HuH-7 (cell line): Measurements from ENCODE around the gene EDIL3.
"Not testable (repeated sequence)": the region's sequence is repeated elsewhere in the genome, so short reads cannot be mapped to it uniquely, and the experiment has no call there.

Source experiments
- DNase-seq: peaks from one replicate; pipeline ENCODE4 v3.0.0; 2011; ENCODE audit warnings: low spot score

Gene EDIL3

GRCh38 chr5:84299959-84300358 lies 84.7 kb downstream of the EDIL3 start:
- no peak for DNase-seq

- no peak for DNase-seq
Observed at GRCh38 chr5:84298628-84299027, 86.1 kb downstream of the EDIL3 start.

GRCh38 chr5:84297641-84298040 lies 87.0 kb downstream of the EDIL3 start:
- DNase-seq = not testable (repeated sequence)

GRCh38 chr5:84292788-84293653 lies 91.7 kb downstream of the EDIL3 start:
- DNase-seq = no peak

GRCh38 chr5:84292000-84292642 lies 92.6 kb downstream of the EDIL3 start:
- no peak for DNase-seq

- DNase-seq = no peak
Observed at GRCh38 chr5:84290673-84291072, 94.0 kb downstream of the EDIL3 start.

GRCh38 chr5:84290161-84290560 lies 94.5 kb downstream of the EDIL3 start:
- no peak for DNase-seq

- no peak for DNase-seq
Observed at GRCh38 chr5:84287951-84288350, 96.7 kb downstream of the EDIL3 start.

- DNase-seq = no peak
Observed at GRCh38 chr5:84286662-84287061, 98.0 kb downstream of the EDIL3 start.

GRCh38 chr5:84285641-84286637 lies 98.7 kb downstream of the EDIL3 start:
- no peak for DNase-seq

GRCh38 chr5:84281383-84281782 lies 103.3 kb downstream of the EDIL3 start:
- no peak for DNase-seq

- no peak for DNase-seq
Observed at GRCh38 chr5:84279234-84279633, 105.4 kb downstream of the EDIL3 start.

GRCh38 chr5:84275609-84276008 lies 109.1 kb downstream of the EDIL3 start:
- DNase-seq = no peak

GRCh38 chr5:84274585-84275468 lies 109.9 kb downstream of the EDIL3 start:
- DNase-seq = peak; percentile 13

GRCh38 chr5:84273517-84273883 lies 111.2 kb downstream of the EDIL3 start:
- DNase-seq = no peak

GRCh38 chr5:84272771-84273516 lies 111.7 kb downstream of the EDIL3 start:
- DNase-seq = no peak

- DNase-seq = no peak
Observed at GRCh38 chr5:84265739-84266550, 118.7 kb downstream of the EDIL3 start.

- DNase-seq = no peak
Observed at GRCh38 chr5:84265130-84265529, 119.5 kb downstream of the EDIL3 start.

GRCh38 chr5:84260939-84261338 lies 123.7 kb downstream of the EDIL3 start:
- DNase-seq = no peak

GRCh38 chr5:84260140-84260539 lies 124.5 kb downstream of the EDIL3 start:
- DNase-seq = no peak
